OCI-LY3 (cell line): Measurements from ENCODE around the gene ZSWIM2.
"Not testable (repeated sequence)": the region's sequence is repeated elsewhere in the genome, so short reads cannot be mapped to it uniquely, and the experiment has no call there.

Experiments used
- H2AFZ ChIP-seq: fragments of 200-600, 300-600 bp; shearing (Covaris generic); 2 replicates; pipeline ENCODE4 v1.6.0; 2014; ENCODE audit warnings: antibody characterized with exemption, low read depth, low read length
- H3K27ac ChIP-seq: fragments of 200-600, 300-600 bp; sonication (generic); 2 replicates; pipeline ENCODE4 v1.5.1; 2014; ENCODE audit warnings: mild to moderate bottlenecking, low read length, moderate library complexity, mixed read lengths
- H3K27me3 ChIP-seq: fragments of 200-600, 300-600 bp; sonication (generic); 2 replicates; pipeline ENCODE4 v1.6.1; 2014; ENCODE audit warnings: low read depth, low read length, mixed read lengths
- H3K36me3 ChIP-seq: fragments of 200-600, 300-600 bp; sonication (generic); replicated peaks from 2 replicates; pipeline ENCODE3; 2014; ENCODE audit warnings: low read depth, low read length, mixed read lengths
- H3K4me1 ChIP-seq: fragments of 300-600, 200-600 bp; sonication (generic); 2 replicates; pipeline ENCODE4 v1.6.1; 2014; ENCODE audit warnings: low read length, mixed read lengths
- H3K4me2 ChIP-seq: fragments of 200-600, 300-600 bp; sonication (generic); 2 replicates; pipeline ENCODE4 v1.6.1; 2014; ENCODE audit warnings: low read length, mixed read lengths
- H3K4me3 ChIP-seq: fragments of 300-600, 200-600 bp; sonication (generic); 2 replicates; pipeline ENCODE4 v1.5.1; 2014; ENCODE audit warnings: antibody characterized with exemption, mild to moderate bottlenecking, low read length, moderate library complexity
- H3K79me2 ChIP-seq: fragments of 300-600, 200-600 bp; shearing (Covaris generic); 2 replicates; pipeline ENCODE4 v1.6.1; 2014; ENCODE audit warnings: mild to moderate bottlenecking, low read length, mixed read lengths
- H3K9ac ChIP-seq: fragments of 300-600, 200-600 bp; shearing (Covaris generic); 2 replicates; pipeline ENCODE4 v1.6.0; 2014; ENCODE audit warnings: mild to moderate bottlenecking, low read length, moderate library complexity
- H3K9me3 ChIP-seq: fragments of 200-600, 300-600 bp; shearing (Covaris generic); 2 replicates; pipeline ENCODE4 v1.6.1; 2014; ENCODE audit warnings: low read length, mixed read lengths; ENCODE audit not compliant: insufficient read depth
- H4K20me1 ChIP-seq: fragments of 200-600, 300-600 bp; sonication (generic); 2 replicates; pipeline ENCODE4 v1.6.1; 2016; ENCODE audit warnings: low read length, mixed read lengths; ENCODE audit not compliant: insufficient read depth
- CTCF ChIP-seq: fragments of 200-600, 300-600 bp; sonication (generic); IDR thresholded peaks from 2 replicates; pipeline ENCODE4 v1.5.1; 2014; ENCODE audit warnings: antibody characterized with exemption, low read length, low read depth
- EZH2phosphoT487 ChIP-seq: fragments of 200-600 bp; shearing (Covaris generic); IDR thresholded peaks from 2 replicates; pipeline ENCODE4 v1.6.1; 2018; ENCODE audit warnings: antibody characterized with exemption, mixed run types, low read depth

ZSWIM2 gene

DNA sequence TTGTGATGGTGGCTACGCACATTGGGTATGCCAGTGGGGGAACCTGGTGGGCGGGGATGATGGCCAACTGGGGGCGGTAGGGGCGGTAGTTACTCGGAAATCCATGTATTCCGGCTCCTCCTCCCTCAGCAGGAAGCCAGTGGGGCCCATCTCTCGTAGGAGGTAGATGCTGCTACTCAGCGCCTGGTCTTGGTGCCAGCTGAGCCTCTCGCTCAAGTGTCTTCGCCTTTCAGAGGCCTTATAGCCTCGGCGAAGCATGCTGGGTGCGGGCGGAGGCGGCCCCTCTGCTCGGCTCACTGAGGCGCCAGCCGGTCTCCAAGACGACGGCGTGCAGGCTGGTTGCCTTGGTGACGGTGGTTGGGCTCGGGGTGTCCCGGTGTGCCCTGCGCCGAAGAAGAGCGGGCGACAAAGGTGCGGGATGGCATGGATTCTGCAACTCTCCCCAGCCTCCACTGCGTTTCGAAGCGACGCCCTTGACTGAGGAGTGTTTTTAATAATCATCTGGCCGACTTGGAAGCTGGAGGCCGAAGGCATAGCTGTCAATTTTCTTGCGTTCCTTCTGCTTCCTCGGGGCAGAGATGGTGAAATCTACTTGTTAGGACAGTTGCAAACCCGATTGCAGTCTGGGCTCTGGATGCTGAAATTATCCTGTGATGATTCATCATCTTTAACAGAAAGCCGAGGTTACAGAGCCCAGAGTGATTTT is at the start of gene ZSWIM2:
Gene ZSWIM2, minus strand, starts transcription at position 298 of the 706 bp plus-strand sequence. Its CDS starts 40 bp downstream, at position 258.
- H3K27me3 ChIP-seq = no peaks in the 10 kb centered on the region
- H3K9me3 ChIP-seq = no peaks in the 10 kb centered on the region
- 0 out of 2 replicates have a peak, but pooled peaks cover 5% of the 10 kb centered on the region for H3K4me1 ChIP-seq
- no peaks in the 10 kb centered on the region for H4K20me1 ChIP-seq
- H3K27ac ChIP-seq = no peak within 1 kb of the TSS
- no peak within 1 kb of the TSS for H3K4me2 ChIP-seq
- TF ChIP-seq EZH2phosphoT487 (no peak), CTCF (no peak)
- no peak within 1 kb of the TSS for H2AFZ ChIP-seq
- H3K4me3 ChIP-seq = no peak within 1 kb of the TSS
- H3K79me2 ChIP-seq = no peaks in the 10 kb centered on the region
- no peaks in the 10 kb centered on the region for H3K36me3 ChIP-seq
- no peak within 1 kb of the TSS for H3K9ac ChIP-seq

DNA sequence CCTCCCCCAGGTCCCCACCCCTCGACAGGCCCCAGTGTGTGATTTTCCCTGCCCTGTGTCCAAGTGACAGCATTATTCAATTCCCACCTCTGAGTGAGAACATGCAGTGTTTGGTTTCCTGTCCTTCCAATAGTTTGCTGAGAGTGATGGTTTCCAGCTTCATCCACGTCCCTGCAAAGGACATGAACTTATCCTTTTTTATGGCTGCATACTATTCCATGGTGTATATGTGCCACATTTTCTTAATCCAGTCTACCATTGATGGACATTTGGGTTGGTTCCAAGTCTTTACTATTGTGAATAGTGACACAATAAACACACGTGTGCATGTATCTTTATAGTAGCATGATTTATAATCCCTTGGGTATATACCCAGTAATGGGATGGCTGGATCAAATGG is 47.2 kb upstream of the ZSWIM2 start:
- not testable (repeated sequence) for H3K4me1 ChIP-seq, H4K20me1 ChIP-seq, H3K4me3 ChIP-seq, H3K4me2 ChIP-seq, H3K36me3 ChIP-seq, H3K9ac ChIP-seq, H2AFZ ChIP-seq, H3K27ac ChIP-seq, H3K79me2 ChIP-seq, H3K9me3 ChIP-seq, H3K27me3 ChIP-seq

GRCh38 chr2:186895451-186895850 is 46.5 kb upstream of the ZSWIM2 start:
- no peak overlapping the region for H3K4me3 ChIP-seq
- H3K27me3 ChIP-seq = no peaks in the 10 kb centered on the region
- no peaks in the 10 kb centered on the region for H3K4me1 ChIP-seq
- H3K9me3 ChIP-seq = no peaks in the 10 kb centered on the region
- H3K9ac ChIP-seq = no peak overlapping the region
- H3K27ac ChIP-seq = no peak overlapping the region
- H4K20me1 ChIP-seq = no peaks in the 10 kb centered on the region
- no peak overlapping the region for H2AFZ ChIP-seq
- H3K4me2 ChIP-seq = no peak overlapping the region
- no peaks in the 10 kb centered on the region for H3K79me2 ChIP-seq
- no peaks in the 10 kb centered on the region for H3K36me3 ChIP-seq
- TF ChIP-seq CTCF (no peak), EZH2phosphoT487 (no peak)

DNA sequence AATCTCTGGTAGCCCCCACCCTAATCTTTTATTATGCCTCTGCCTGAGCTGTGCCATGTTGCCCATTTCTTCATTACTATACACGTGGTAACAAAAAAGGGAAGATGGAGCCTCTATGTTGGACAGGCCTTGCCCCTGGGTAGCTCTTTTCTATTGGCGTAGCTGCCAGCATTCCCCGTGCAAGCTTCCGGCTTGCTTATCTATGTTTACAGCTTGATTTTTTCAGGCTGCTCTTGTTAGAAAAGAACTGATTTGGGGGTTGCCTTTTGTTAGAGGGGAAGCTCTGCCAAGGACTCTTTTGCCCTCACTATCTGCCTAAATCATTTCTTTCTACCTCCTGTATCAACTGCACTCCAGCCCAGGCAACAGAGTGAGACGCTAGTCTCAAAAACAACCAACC is 45.5 kb upstream of the ZSWIM2 start:
- Histone ChIP-seq H3K36me3 (no peaks in the 10 kb centered on the region), H3K27ac (no peak overlapping the region), H3K27me3 (no peaks in the 10 kb centered on the region), H3K9me3 (no peaks in the 10 kb centered on the region), H3K4me3 (no peak overlapping the region), H4K20me1 (no peaks in the 10 kb centered on the region), H2AFZ (no peak overlapping the region), H3K4me2 (no peak overlapping the region), H3K9ac (no peak overlapping the region), H3K79me2 (no peaks in the 10 kb centered on the region), H3K4me1 (no peaks in the 10 kb centered on the region)
- no peak for TF ChIP-seq EZH2phosphoT487
- no peak for TF ChIP-seq CTCF

- no peak overlapping the region for H3K4me3 ChIP-seq
- no peaks in the 10 kb centered on the region for H3K36me3 ChIP-seq
- H3K4me1 ChIP-seq = peaks cover under 1% of the 10 kb centered on the region; the same call in 1 of the 2 replicates
- no peaks in the 10 kb centered on the region for H3K27me3 ChIP-seq
- TF ChIP-seq EZH2phosphoT487 = no peak
- no peak for TF ChIP-seq CTCF
- H3K4me2 ChIP-seq = no peak overlapping the region
- no peaks in the 10 kb centered on the region for H4K20me1 ChIP-seq
- H3K9ac ChIP-seq = no peak overlapping the region
- H3K9me3 ChIP-seq = no peaks in the 10 kb centered on the region
- H2AFZ ChIP-seq = no peak overlapping the region
- no peak overlapping the region for H3K27ac ChIP-seq
- no peaks in the 10 kb centered on the region for H3K79me2 ChIP-seq
Measured at GRCh38 chr2:186892821-186893220, 43.9 kb upstream of the ZSWIM2 start.
